AG20443 (cell line): ENCODE results near the gene RAB11FIP4.
A peak's percentile ranks its signal among the peaks of the same experiment; 100 is the strongest.
"Not testable (repeated sequence)": the region's sequence is repeated elsewhere in the genome, so short reads cannot be mapped to it uniquely, and the experiment has no call there.

Source experiments
- DNase-seq: peaks from one replicate; pipeline ENCODE4 v3.0.0; 2012; ENCODE audit warnings: low spot score, mixed read lengths

The RAB11FIP4 gene, protein sequence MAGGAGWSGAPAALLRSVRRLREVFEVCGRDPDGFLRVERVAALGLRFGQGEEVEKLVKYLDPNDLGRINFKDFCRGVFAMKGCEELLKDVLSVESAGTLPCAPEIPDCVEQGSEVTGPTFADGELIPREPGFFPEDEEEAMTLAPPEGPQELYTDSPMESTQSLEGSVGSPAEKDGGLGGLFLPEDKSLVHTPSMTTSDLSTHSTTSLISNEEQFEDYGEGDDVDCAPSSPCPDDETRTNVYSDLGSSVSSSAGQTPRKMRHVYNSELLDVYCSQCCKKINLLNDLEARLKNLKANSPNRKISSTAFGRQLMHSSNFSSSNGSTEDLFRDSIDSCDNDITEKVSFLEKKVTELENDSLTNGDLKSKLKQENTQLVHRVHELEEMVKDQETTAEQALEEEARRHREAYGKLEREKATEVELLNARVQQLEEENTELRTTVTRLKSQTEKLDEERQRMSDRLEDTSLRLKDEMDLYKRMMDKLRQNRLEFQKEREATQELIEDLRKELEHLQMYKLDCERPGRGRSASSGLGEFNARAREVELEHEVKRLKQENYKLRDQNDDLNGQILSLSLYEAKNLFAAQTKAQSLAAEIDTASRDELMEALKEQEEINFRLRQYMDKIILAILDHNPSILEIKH

GRCh38 chr17:31391496-31391949, at the start of gene RAB11FIP4:
TSS of gene RAB11FIP4 (plus strand) at chr17:31391675. CDS start at chr17:31391853, 178 bp downstream.
- peak; percentile 55 for DNase-seq

GRCh38 chr17:31345191-31345747, 46.2 kb upstream of the RAB11FIP4 start:
- DNase-seq, result not testable (repeated sequence)

DNA sequence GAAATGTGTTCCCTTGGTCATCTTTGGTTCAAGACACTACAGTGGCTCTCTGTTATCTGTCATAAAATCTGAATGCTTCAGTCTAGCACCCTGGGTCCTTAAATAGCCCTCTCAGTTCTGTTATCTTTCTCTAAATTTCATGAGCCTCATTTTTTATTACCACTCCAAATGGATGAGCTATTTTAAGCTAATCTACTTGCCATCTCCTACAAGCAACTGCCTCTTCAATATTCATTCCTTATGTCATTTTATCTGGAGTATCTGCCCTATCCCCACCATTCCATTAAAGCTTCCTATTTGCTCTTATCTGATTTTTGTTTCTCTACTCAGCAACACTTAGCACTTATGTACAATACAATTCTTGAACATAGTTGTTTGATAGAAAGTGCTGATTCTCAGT, 42.0 kb upstream of the RAB11FIP4 start:
- no peak for DNase-seq

GRCh38 chr17:31355935-31356334, 35.5 kb upstream of the RAB11FIP4 start:
- DNase-seq, result no peak

DNA sequence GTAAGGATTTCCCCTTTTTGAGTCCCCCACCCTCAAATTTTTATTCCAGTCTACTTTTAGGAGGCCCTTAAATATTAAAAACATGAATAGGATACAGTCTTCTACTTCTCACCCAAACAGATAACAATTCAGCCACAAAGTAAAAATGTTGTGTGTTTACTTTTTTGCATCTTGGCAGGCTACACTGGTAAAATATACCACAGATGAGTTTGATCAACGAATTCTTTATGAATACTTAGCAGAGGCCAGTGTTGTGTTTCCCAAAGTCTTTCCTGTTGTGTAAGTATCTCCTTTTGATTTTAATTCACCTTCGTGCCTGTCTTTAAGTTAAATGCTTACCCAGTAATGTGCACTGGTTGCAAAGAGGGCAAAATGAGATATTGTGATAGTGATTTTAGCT, 34.4 kb upstream of the RAB11FIP4 start:
- DNase-seq, result no peak

- no peak for DNase-seq
Measured at GRCh38 chr17:31357839-31358394, 33.6 kb upstream of the RAB11FIP4 start.

- no peak for DNase-seq
Measured at GRCh38 chr17:31364012-31364411, 27.5 kb upstream of the RAB11FIP4 start.

DNA sequence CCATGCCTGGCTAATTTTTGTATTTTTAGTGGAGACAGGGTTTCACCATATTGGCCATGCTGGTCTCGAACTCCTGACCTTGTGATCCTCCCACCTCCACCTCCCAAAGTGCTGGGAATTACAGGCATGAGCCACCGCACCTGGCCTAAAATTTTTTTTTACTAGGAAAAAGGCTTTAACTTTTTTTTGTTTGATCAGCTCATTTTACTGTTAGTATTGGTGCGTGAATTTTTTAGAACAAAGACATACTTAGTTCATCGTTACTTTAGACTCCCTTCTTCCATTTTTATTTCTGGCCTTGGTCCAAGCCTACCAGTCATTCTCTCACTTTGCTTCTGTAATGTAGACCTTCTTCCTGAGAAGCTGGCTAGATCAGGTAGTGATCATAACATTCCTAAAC, 25.4 kb upstream of the RAB11FIP4 start:
- no peak for DNase-seq

DNA sequence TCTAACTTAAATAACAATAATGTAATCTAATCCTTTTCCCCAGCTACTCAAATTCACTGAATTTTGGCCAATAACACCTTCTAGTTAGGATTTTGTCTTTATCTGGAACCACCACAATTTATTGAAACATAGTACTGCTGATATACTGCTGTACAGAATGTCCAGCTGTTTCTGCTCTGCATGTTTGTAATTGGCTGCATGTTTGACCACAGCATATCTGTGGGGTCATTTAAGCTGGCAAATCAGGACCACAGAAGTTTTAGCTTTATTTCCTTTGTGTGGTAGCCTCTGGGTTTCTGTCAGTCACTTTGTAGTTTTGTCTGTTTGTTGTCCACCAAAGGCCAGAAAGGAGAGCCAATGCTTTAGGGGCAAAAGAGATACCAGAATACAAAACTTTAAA, 22.2 kb upstream of the RAB11FIP4 start:
- DNase-seq, result no peak

DNA sequence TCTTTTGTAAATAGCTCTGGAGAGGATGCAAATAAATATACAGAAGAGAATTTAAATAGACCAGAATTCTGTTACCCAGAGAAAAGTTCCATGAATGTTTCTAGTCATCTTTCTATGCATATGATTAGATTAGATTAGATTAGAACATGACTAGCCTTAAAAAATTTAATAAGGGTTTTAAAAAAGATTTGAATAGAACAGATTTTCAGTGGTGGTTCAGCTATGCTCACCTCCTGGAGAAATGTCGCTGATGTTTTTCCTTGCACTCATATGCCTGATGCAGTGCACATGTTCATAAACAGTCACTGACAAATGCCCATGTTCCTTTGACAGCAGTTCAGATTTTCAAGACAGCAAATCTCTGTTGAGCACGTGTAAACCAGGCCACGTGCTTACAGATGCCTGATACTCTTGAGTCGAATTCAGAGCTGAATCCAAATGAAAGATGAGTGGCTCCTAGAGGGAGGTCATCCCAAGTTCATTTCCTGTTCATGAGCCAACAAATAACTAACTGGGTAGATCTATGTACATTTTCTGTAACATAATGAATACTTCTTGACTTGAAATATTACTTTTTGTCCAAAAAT, 19.9 kb upstream of the RAB11FIP4 start:
- DNase-seq, result no peak

GRCh38 chr17:31373150-31374093, 18.1 kb upstream of the RAB11FIP4 start:
- peak; percentile 67 for DNase-seq

DNA sequence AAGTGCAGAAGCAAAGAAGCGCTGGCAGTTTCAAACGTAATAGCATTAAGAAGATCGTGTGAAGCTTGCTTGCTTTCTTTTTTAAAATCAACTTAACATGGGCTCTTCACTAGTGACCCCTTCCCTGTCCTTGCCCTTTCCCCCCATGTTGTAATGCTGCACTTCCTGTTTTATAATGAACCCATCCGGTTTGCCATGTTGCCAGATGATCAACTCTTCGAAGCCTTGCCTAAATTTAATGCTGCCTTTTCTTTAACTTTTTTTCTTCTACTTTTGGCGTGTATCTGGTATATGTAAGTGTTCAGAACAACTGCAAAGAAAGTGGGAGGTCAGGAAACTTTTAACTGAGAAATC, 17.4 kb upstream of the RAB11FIP4 start:
- no peak for DNase-seq

GRCh38 chr17:31374503-31374902, 17.0 kb upstream of the RAB11FIP4 start:
- no peak for DNase-seq

DNA sequence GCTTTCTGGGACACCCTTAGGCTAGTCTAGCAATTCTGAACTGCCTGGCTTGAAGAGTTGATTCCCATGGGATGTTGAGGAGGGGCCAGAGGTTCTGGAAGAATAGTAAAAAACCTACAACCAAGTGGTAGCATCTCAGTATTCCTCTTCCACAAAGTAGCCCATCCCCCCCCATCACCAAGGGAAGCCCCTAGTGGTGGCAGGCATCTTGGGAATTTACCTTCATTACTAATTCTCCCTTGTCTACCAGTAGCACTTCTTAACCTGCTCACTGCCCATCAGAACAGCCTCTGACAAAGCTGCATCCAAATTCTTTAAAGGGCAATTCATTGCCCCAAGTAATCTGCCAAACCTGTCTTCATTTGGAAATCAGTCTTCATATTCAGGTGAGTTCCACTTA, 12.8 kb upstream of the RAB11FIP4 start:
- no peak for DNase-seq

GRCh38 chr17:31379597-31380205, 11.8 kb upstream of the RAB11FIP4 start:
- DNase-seq, result no peak

DNA sequence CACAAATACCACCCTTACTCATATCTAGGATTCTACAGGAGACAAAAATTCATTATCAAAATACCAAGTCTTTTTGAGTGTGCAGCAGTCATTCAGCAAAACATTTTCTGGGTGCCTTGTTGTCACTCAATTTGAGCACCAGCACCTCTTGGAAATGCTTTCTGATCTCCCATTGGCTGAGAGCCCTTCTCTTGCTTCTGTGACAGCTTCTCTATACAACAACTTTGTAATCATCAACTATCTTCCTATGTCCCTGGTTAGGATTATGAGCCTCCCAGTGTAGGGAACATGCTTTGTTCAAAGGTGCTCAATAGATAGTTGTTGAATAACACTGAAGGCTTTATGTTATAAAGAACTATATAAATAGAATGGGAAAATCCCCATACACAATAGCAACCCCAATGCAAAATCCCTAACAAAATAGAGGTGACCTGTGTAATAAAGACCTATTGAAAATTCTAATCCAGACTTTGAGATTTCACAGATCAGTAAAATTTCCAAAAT, 10.3 kb upstream of the RAB11FIP4 start:
- DNase-seq, result no peak

DNA sequence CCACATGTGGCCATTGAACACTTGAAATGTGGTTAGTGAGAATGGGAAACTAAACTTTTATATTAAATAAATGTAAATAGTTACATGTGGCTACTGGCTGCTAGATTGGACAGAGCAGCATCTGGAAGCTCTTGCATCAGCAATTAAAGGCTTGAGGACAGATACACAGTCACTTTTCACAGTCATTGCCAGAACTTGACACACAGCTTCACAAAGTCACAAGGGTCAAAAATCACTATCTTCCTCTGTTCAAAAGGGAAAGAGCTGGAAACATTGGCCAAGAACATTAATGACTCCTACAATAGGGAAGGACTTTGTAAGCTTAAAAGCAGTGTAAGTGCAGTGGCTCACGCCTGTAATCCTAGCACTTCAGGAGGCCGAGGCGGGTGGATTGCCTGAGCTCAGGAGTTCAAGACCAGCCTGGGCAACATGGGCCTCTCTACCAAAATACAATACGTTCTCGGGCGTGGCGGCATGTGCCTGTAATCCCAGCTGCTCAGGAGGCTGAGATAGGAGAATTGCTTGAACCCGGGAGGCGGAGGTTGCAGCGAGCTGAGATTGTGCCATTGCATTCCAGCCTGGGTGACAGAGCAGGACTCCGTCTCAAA, 8.7 kb upstream of the RAB11FIP4 start:
- not testable (repeated sequence) for DNase-seq

GRCh38 chr17:31383488-31383887, 8.0 kb upstream of the RAB11FIP4 start:
- not testable (repeated sequence) for DNase-seq

GRCh38 chr17:31385428-31386285, 5.8 kb upstream of the RAB11FIP4 start:
- DNase-seq, result no peak
